Myocyte (in vitro differentiated cells): Measurements from ENCODE around the gene PRIM2. TPM values are rescaled to one million over a fixed set of nuclear protein-coding genes. Genes with fewer than 3 reads are reported as not detected.
A peak's percentile ranks its signal among the peaks of the same experiment; 100 is the strongest.
"Not testable (repeated sequence)": the region's sequence is repeated elsewhere in the genome, so short reads cannot be mapped to it uniquely, and the experiment has no call there.

Experiments
- DNase-seq: peaks from one replicate; pipeline ENCODE4 v3.0.0-alpha.2; 2012; ENCODE audit warnings: low read depth
- total RNA-seq: library from RNA; depleted of rRNA; stranded (reverse); fragments of >200 nt; gene quantifications from 2 replicates; pipeline ENCODE4 v1.2.3, GENCODE V29; 2014

Gene PRIM2
- total RNA-seq, 1 donor from 2014 or later: 15.8 TPM

- DNase-seq: no peak
Observed at GRCh38 chr6:57307850-57308249, 9.6 kb upstream of the PRIM2 start.

GRCh38 chr6:57308755-57309154 lies 8.7 kb upstream of the PRIM2 start:
- DNase-seq: not testable (repeated sequence)

GRCh38 chr6:57310095-57310816 lies 7.2 kb upstream of the PRIM2 start:
- DNase-seq: peak; percentile 66

GRCh38 chr6:57310817-57311157 lies 6.6 kb upstream of the PRIM2 start:
- no peak for DNase-seq

GRCh38 chr6:57311300-57312003 lies 6.0 kb upstream of the PRIM2 start:
- not testable (repeated sequence) for DNase-seq

- DNase-seq: no peak
Observed at GRCh38 chr6:57312004-57312345, 5.5 kb upstream of the PRIM2 start.

- DNase-seq: peak; percentile 55
Observed at GRCh38 chr6:57313009-57313408, 4.4 kb upstream of the PRIM2 start.

GRCh38 chr6:57313711-57314471 lies 3.5 kb upstream of the PRIM2 start:
- DNase-seq: peak; percentile 98

- DNase-seq: no peak
Observed at GRCh38 chr6:57315111-57315510, 2.3 kb upstream of the PRIM2 start.

- DNase-seq: no peak
Observed at GRCh38 chr6:57315851-57316250, 1.6 kb upstream of the PRIM2 start.

GRCh38 chr6:57316581-57317059 lies 810 bp upstream of the PRIM2 start:
- DNase-seq: peak; percentile 94

GRCh38 chr6:57324538-57324937 lies 7.1 kb downstream of the PRIM2 start:
- DNase-seq: no peak

- no peak for DNase-seq
Observed at GRCh38 chr6:57327311-57327710, 9.9 kb downstream of the PRIM2 start.

- no peak for DNase-seq
Observed at GRCh38 chr6:57328074-57328473, 10.6 kb downstream of the PRIM2 start.

- no peak for DNase-seq
Observed at GRCh38 chr6:57329933-57330332, 12.5 kb downstream of the PRIM2 start.

- DNase-seq: peak; percentile 53
Observed at GRCh38 chr6:57342148-57342669, 24.8 kb downstream of the PRIM2 start.

- DNase-seq: peak; percentile 65
Observed at GRCh38 chr6:57343342-57343741, 25.9 kb downstream of the PRIM2 start.

- DNase-seq: not testable (repeated sequence)
Observed at GRCh38 chr6:57346715-57347114, 29.3 kb downstream of the PRIM2 start.

GRCh38 chr6:57347597-57347996 lies 30.2 kb downstream of the PRIM2 start:
- not testable (repeated sequence) for DNase-seq

- DNase-seq: not testable (repeated sequence)
Observed at GRCh38 chr6:57350443-57350842, 33.0 kb downstream of the PRIM2 start.

- not testable (repeated sequence) for DNase-seq
Observed at GRCh38 chr6:57352596-57352995, 35.2 kb downstream of the PRIM2 start.

- DNase-seq: not testable (repeated sequence)
Observed at GRCh38 chr6:57358319-57358718, 40.9 kb downstream of the PRIM2 start.
